AG09309 (cell line): Measurements from ENCODE around the gene GPATCH2.

ENCODE experiments used
- DNase-seq: peaks from one replicate; pipeline ENCODE4 v3.0.0-alpha.2; 2010; ENCODE audit warnings: low read depth
- H3K4me3 ChIP-seq: 2 replicates; pipeline ENCODE4 v1.5.1; 2011; ENCODE audit warnings: mild to moderate bottlenecking, low read depth, low read length, moderate library complexity; ENCODE audit not compliant: control insufficient read depth
- CTCF ChIP-seq: IDR thresholded peaks from 2 replicates; pipeline ENCODE4 v1.5.1; 2011; ENCODE audit warnings: mild to moderate bottlenecking, low read depth, low read length, inconsistent platforms; ENCODE audit not compliant: insufficient read depth, control insufficient read depth; ENCODE audit errors: missing control alignments

The GPATCH2 gene

DNA sequence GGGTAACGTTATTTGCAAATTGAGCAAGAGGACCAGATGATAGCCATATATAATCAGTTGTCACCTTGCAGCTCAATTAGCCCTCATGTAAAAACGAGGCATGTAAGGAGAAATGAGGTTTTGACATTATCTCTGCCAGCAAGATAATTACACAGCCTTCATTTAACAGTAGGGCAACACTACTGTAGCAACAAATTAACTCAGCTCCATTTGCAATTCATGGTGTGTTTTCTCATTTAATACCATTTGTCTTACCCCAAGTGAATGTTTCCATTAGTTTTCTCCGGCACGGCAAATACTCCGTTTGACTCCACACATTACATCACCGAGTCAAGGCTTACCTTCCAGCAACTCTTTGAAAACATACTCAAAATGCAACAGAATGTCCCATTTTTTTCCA, 66.7 kb downstream of the GPATCH2 start:
- DNase-seq, result no peak
- no peak for TF ChIP-seq CTCF

DNA sequence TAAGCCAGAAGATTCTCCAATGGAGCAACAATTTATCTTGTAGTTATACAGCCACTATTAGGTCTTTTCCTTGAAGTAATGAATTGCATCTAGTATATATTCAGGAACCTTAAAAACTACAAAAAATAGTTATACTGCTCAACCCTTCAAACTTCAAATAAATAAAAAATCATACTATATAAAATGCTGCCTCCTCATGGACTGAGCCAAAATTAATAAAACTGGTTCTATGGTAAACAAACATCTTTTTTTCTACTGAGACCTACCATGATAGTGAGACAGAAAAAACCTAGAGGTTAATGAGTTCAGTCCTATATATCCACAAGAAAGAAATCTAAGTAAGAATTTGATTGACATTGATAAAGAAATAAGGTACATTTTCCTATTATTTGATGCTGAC, 67.7 kb downstream of the GPATCH2 start:
- no peak for TF ChIP-seq CTCF
- H3K4me3 ChIP-seq, result no peak overlapping the region
- DNase-seq, result no peak

More for the DNA sequence above, 66.7 kb downstream of the GPATCH2 start:
- no peak overlapping the region for H3K4me3 ChIP-seq

GRCh38 chr1:217562229-217562878, 68.5 kb downstream of the GPATCH2 start:
- DNase-seq, result peak; percentile 67
- no peak overlapping the region for H3K4me3 ChIP-seq
- no peak for TF ChIP-seq CTCF

- DNase-seq, result no peak
- H3K4me3 ChIP-seq, result no peak overlapping the region
- TF ChIP-seq CTCF, result no peak
These were observed 69.4 kb downstream of the GPATCH2 start for GRCh38 chr1:217561446-217561845.

- DNase-seq, result no peak
- no peak for TF ChIP-seq CTCF
- H3K4me3 ChIP-seq, result no peak overlapping the region
These were observed 76.0 kb downstream of the GPATCH2 start for GRCh38 chr1:217554849-217555248.

DNA sequence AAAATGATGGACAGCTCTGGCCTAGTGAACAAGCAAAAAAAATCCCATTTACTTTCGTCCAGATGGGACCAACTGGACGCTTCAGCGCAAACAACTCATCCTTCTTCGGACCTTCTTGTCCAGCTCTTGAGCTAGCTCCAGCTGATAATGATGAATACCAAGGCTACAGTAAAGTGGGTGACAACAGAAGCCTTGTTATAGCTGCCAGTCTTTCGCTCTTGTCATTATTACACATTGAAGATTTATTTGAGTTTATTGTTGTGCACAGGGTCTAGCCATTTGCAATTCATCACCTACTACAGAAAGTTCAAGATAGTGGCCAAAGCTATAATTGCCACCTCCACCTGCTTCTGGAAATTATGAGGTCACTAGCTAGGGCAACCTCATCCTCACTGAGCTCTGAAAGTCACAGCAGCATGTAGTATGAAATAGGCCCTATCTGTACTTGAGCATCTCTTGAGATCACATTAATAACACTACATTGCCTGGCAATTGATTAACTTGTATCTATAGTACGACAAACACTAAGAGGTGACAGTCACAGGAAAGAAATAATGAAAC, 76.9 kb downstream of the GPATCH2 start:
- DNase-seq, result no peak
- TF ChIP-seq CTCF, result no peak
- no peak overlapping the region for H3K4me3 ChIP-seq
